Nephron progenitor cell (in vitro differentiated cells): ENCODE data around the gene TBX1.

Experiments
- DNase-seq: peaks from one replicate; pipeline ENCODE4 v3.0.0; 2021
- H3K27ac Mint-ChIP-seq: 2 replicates; pipeline ENCODE4 v1.8.0; 2021; ENCODE audit warnings: mild to moderate bottlenecking, moderate library complexity, mixed read lengths
- H3K27me3 Mint-ChIP-seq: 2 replicates; pipeline ENCODE4 v1.8.0; 2021; ENCODE audit warnings: mild to moderate bottlenecking, low read depth, mixed read lengths; ENCODE audit not compliant: poor library complexity
- H3K36me3 Mint-ChIP-seq: 2 replicates; pipeline ENCODE4 v1.8.0; 2021; ENCODE audit warnings: low read depth, mixed read lengths
- H3K4me1 Mint-ChIP-seq: 2 replicates; pipeline ENCODE4 v1.8.0; 2021; ENCODE audit warnings: mixed read lengths
- H3K4me3 Mint-ChIP-seq: 2 replicates; pipeline ENCODE4 v1.8.0; 2021; ENCODE audit warnings: mild to moderate bottlenecking, moderate library complexity, mixed read lengths
- H3K9me3 Mint-ChIP-seq: 2 replicates; pipeline ENCODE4 v1.8.0; 2021; ENCODE audit warnings: mild to moderate bottlenecking, moderate library complexity, mixed read lengths
- TF ChIP-seq, protein P1 (sequence below): fragments of 200-600 bp; sonication (generic); IDR thresholded peaks from 2 replicates; pipeline ENCODE4 v1.5.0; 2021; ENCODE audit warnings: antibody characterized with exemption

Gene TBX1

DNA sequence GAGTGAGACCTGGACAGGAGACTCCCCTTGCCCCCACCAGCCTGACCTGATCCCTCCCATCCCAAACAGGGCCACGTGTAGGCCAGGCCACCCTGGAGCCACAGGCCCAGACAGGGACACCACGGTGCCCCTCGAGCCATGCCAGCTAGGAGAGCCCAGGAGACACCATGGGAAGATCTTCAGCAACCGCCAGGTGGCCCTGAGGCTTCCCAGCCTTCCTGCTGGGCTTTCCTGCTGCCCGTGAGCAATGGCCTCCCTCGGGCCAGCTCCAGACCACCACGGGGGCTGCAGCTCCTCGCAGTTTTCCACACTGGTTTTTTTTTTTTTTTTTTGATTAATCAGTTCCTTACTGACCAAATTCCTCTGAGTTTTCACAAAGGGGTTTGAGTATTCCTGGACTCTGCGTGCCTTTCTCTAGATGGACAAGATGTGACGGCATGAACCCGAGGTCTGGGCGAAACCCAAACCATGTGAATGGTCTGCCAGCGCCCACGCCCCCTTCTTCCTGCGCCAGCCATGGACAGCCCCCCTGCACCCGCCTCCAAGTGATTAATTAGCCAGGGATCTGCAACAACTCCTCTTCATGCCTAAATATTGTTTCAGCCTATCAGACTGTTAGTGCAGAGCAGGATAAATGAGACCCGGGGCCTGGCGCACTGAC is 40.9 kb downstream of the TBX1 start:
- TF ChIP-seq, protein P1, sequence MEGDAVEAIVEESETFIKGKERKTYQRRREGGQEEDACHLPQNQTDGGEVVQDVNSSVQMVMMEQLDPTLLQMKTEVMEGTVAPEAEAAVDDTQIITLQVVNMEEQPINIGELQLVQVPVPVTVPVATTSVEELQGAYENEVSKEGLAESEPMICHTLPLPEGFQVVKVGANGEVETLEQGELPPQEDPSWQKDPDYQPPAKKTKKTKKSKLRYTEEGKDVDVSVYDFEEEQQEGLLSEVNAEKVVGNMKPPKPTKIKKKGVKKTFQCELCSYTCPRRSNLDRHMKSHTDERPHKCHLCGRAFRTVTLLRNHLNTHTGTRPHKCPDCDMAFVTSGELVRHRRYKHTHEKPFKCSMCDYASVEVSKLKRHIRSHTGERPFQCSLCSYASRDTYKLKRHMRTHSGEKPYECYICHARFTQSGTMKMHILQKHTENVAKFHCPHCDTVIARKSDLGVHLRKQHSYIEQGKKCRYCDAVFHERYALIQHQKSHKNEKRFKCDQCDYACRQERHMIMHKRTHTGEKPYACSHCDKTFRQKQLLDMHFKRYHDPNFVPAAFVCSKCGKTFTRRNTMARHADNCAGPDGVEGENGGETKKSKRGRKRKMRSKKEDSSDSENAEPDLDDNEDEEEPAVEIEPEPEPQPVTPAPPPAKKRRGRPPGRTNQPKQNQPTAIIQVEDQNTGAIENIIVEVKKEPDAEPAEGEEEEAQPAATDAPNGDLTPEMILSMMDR: no peak
- Mint-ChIP-seq H3K27ac (no peak overlapping the region), H3K9me3 (no peaks in the 10 kb centered on the region), H3K36me3 (no peaks in the 10 kb centered on the region), H3K4me3 (no peak overlapping the region), H3K4me1 (peaks cover 26% of the 10 kb centered on the region), H3K27me3 (peaks cover 3% of the 10 kb centered on the region)
- no peak for DNase-seq

DNA sequence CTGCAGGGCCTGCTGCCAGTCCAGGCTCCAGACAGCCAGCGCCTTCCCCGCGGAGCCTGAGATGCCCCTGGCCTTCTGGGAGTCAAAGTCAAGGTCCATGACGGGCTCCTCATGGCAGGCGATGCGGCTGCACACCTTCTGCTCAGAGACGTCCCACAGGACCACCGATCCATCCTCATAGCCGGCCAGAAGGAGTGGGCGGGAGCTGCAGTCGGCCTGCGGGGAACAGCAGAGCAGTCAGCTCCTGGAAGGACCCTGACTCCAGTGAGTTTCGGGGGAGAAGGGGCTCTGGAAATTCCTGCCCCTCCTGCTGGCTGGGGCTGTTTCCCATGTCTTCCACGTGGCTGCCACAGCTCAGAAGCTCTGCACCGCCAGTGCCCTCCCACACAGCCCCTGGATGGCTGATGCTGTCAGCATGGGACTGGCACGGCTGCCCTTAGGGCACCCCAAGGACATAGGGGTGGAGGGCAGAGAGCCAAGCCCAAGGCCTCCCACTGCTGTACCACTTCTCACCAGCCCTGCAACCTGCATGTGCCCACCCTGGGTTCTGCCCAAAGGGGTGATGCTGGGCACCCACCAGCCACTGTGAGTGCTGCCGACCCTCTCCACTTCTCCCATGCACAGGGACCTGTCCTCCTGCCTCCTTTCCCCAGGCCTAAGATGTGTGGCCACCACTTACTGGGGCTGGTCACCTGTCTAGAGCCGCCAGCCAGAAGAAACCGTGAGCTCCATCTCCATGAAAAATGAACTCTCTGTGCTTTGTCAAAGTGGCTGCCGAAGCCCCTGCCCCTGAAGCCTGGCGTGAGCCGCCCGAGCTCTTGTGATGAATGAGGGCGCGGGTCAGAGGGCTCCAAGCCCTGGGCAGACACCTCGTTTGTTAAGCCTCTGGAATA is 41.7 kb downstream of the TBX1 start:
- H3K36me3 Mint-ChIP-seq: no peaks in the 10 kb centered on the region
- no peak overlapping the region for H3K4me3 Mint-ChIP-seq
- peak overlapping the region; percentile 54 for H3K27ac Mint-ChIP-seq
- no peaks in the 10 kb centered on the region for H3K9me3 Mint-ChIP-seq
- H3K27me3 Mint-ChIP-seq: peaks cover 3% of the 10 kb centered on the region
- peak; percentile 55 for DNase-seq
- peaks cover 31% of the 10 kb centered on the region for H3K4me1 Mint-ChIP-seq
- TF ChIP-seq, protein P1: no peak

DNA sequence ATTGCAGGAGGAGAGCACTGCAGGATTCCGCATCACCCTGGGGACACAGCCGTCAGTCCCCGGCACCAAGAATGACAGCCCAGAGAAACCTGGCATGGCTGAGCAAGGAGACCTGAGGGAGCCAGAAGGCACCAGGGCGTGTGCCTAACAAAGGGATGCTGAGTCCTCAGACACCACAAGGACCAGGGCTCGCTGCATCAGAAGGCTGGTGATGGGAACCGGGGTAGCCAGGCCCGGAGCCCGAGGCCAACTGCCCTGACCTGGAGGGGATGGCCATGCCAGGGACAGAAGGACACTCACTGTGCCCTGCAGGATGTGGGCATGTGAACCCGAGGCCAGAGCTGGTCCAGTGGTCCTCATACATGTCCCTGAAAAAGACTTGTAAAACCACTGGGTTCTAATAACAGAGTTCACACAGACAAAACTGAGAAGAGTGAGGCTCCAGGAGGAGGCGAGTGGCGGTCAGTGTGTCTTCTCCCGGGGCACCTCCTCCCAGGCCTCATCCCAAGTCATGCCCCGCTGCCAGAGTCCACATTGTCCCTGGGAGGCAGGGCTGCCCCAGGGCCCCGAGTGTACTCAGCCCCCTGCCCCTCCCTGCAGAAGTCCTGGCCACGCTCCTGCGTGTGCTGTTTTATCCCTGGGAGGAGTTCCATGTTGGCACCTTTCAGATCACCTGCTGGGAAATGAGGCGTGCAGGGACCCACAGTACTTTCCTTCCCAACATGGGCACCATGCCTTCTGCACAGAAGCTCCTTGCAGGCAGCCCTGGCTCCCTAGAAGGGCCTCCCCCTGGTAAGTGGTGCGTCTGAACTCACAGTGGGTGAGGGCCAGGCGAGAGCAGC is 42.5 kb downstream of the TBX1 start:
- peaks cover 5% of the 10 kb centered on the region for H3K27me3 Mint-ChIP-seq
- H3K4me1 Mint-ChIP-seq: peaks cover 31% of the 10 kb centered on the region
- TF ChIP-seq, protein P1: no peak
- H3K27ac Mint-ChIP-seq: no peak overlapping the region
- H3K4me3 Mint-ChIP-seq: no peak overlapping the region
- DNase-seq: no peak
- H3K9me3 Mint-ChIP-seq: no peaks in the 10 kb centered on the region
- no peaks in the 10 kb centered on the region for H3K36me3 Mint-ChIP-seq

DNA sequence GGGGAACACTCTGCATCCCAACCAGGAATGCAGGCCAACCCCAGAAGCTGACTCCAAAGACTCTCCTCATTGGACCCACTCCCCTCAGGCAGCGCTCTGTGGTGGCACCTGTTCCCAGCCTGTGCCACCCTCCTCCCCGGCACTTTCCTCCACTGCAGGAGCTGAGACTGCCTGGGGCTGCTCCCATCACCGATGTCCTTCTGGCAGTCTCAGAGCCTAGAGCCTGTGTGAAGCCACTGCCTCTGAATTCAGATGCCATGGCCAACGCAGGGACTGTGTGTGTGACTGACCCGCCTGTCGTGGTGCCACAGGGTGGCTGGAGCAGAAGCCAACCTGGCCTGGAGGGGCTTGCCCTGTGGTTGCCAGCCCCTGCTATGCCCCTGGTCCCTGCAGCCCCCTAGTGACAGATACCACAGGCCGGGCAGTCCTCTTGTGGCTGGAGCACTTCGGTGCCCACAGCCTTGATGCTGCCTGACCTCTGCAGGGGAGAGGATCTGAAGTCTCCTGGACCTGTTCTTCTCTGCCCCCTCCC is 43.2 kb downstream of the TBX1 start:
- Mint-ChIP-seq H3K4me1 (peaks cover 31% of the 10 kb centered on the region), H3K9me3 (no peaks in the 10 kb centered on the region), H3K4me3 (no peak overlapping the region), H3K27me3 (peaks cover 12% of the 10 kb centered on the region), H3K36me3 (no peaks in the 10 kb centered on the region), H3K27ac (no peak overlapping the region)
- TF ChIP-seq, protein P1: no peak
- DNase-seq: no peak

DNA sequence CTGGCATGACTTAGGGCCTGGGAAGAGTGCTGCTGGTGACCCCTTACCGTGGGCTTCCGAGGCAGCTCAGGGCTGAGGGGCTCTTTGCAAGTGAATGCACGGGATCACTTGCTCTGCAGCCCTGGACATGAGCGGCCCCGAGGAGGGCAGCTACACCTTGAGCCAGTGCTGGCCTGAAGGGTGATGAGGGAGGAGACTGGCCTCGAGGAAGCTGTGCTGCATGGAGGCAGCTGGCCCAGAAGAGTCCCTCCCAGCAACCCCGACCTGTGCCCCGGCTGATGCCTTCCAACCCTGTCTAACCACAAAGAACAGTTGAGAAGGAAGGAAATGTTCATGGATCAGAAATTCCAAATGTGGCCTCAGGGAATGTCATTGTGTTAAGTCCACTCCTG is 45.2 kb downstream of the TBX1 start:
- no peaks in the 10 kb centered on the region for H3K9me3 Mint-ChIP-seq
- no peak for DNase-seq
- H3K4me3 Mint-ChIP-seq: no peak overlapping the region
- H3K27ac Mint-ChIP-seq: no peak overlapping the region
- H3K36me3 Mint-ChIP-seq: no peaks in the 10 kb centered on the region
- TF ChIP-seq, protein P1: no peak
- H3K27me3 Mint-ChIP-seq: peaks cover 18% of the 10 kb centered on the region
- peaks cover 25% of the 10 kb centered on the region for H3K4me1 Mint-ChIP-seq
